T-helper 9 cell (primary cell): ENCODE measurements around the gene LRCOL1.

Experiments used
- DNase-seq: peaks from one replicate; pipeline ENCODE4 v3.0.0-alpha.2; 2020

LRCOL1 gene

GRCh38 chr12:132635076-132635955 lies 24.9 kb upstream of the LRCOL1 start:
- DNase-seq, result no peak

DNA sequence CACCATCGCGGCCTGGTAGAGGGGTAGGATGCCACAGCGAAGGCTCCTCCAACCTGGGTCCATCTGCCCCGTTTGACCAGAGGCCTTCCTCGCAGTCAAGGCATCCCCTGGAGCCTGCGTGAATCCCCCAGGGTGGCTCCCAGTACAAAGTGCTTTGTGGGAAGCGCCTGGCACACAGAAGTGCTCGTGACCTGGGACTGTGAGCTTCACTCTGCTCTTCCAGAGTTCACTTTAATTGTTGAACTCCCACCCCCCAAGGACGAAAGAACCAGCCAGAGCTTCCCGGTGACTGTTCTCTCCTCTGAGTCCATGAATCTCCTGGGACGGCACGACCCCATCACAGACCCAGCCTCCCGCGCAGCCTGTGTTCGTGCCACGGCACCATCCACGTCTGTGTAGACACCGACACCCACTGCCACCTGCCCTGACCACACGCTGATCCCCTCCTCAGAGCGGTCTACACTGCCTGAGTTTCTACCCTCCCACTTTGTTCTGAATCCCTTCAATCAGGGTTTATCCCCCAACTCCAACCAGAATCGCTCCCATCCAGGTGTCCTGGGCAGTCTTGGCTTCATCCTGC lies 24.1 kb upstream of the LRCOL1 start:
- no peak for DNase-seq

GRCh38 chr12:132633901-132634300 lies 23.5 kb upstream of the LRCOL1 start:
- DNase-seq, result no peak

- DNase-seq, result no peak
These were observed 23.0 kb upstream of the LRCOL1 start for GRCh38 chr12:132633398-132633797.

- no peak for DNase-seq
These were observed 22.3 kb upstream of the LRCOL1 start for GRCh38 chr12:132632521-132633228.

- no peak for DNase-seq
These were observed 21.3 kb upstream of the LRCOL1 start for GRCh38 chr12:132631666-132632065.

DNA sequence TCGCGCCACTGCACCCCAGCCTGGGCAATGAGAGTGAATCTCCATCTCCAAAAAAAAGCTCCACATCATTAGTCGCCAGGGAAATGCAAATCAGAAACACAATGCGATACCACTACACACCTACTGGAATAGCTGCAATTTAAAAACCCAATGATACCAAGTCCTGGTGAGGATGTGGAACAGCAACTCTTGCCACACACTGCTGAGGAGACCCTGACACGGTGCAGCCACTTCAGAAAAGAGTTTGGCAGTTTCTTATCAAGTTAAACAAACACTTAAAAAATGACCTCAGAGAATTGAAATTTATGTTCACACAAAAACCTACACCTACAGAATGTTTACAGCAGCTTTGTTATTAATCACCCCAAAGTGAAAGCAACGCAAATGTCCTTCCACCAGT lies 20.3 kb upstream of the LRCOL1 start:
- DNase-seq, result no peak

DNA sequence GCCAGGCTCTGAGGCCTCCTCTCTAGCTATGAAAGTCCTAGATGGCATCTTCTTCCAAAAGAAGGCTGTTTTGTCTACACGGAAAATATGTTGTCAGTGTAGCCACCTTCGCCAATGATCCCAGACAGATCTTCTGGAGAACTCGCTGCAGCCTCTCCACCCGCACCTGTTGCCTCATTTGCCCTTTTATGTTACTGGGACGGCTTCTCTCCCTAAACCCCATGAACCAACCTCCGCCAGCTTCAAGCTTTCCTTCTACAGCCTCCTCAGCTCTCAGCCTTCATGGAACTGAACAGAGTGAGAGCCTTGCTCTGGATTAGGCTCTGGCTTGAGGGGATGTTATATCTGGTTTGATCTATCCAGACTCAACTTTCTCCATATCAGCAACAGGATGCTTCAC lies 18.9 kb upstream of the LRCOL1 start:
- DNase-seq, result no peak

- DNase-seq, result no peak
These were observed 15.5 kb upstream of the LRCOL1 start for GRCh38 chr12:132625731-132626430.

GRCh38 chr12:132624910-132625630 lies 14.7 kb upstream of the LRCOL1 start:
- DNase-seq, result no peak

- no peak for DNase-seq
These were observed 13.9 kb upstream of the LRCOL1 start for GRCh38 chr12:132624186-132624855.

GRCh38 chr12:132623072-132623869 lies 12.9 kb upstream of the LRCOL1 start:
- DNase-seq, result no peak

DNA sequence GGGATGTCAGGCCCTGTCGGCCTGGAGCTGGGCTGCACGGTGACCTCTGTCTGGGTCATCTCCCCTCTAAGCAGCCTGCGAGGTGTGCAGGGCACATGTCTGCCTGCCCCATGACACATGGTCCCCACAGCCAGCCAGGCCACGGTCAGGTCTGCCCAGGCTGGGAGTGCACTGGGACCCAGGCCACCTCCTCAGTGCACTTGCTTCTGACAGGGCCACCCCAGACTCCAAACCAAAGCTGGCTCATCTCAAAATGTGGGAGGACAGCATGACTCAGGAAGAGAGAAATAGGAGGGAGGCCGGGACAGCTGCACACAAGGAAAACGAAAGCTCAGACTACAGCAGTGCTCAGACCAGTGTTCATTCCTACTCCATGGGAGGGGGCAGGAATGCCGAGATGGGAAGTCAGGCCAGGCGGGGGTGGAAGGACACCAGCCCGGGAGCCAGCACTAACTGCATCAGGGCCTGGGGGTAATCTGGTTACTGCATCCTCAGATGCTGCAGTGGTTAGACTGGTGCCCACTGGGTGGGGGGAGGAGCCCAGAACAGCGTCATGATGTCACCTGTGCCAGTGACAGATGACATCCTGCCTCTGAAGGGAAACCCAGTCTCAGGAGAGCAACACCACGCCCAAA lies 12.2 kb upstream of the LRCOL1 start:
- DNase-seq, result no peak

GRCh38 chr12:132621657-132622435 lies 11.5 kb upstream of the LRCOL1 start:
- no peak for DNase-seq

- DNase-seq, result no peak
These were observed 10.7 kb upstream of the LRCOL1 start for GRCh38 chr12:132620899-132621656.

GRCh38 chr12:132620113-132620898 lies 9.9 kb upstream of the LRCOL1 start:
- no peak for DNase-seq

DNA sequence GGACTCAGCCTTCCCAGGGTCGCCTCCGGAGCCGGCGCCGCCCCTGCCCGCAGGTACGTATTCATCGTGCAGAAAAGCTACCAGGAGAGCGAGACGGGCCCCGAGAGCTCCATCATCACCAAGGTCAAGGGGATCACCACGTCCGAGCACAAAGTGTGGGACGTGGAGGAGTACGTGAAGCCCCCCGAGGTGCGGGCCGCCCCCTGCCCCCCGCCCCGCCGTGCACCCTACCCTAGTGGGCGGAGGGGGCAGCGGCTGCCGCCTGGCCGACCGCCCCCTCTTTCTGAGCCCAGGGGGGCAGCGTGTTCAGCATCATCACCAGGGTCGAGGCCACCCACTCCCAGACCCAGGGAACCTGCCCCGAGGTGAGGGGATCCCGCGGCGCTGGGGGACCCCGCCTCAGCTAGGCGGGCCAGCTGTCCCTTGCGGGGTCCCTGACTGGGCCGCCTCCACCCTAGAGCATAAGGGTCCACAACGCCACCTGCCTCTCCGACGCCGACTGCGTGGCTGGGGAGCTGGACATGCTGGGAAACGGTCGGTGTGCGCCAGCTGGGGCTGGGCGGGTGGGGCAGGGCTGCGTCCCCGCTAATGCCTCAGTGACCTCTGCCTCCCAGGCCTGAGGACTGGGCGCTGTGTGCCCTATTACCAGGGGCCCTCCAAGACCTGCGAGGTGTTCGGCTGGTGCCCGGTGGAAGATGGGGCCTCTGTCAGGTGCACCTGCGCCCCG lies 9.2 kb upstream of the LRCOL1 start:
- DNase-seq, result no peak

DNA sequence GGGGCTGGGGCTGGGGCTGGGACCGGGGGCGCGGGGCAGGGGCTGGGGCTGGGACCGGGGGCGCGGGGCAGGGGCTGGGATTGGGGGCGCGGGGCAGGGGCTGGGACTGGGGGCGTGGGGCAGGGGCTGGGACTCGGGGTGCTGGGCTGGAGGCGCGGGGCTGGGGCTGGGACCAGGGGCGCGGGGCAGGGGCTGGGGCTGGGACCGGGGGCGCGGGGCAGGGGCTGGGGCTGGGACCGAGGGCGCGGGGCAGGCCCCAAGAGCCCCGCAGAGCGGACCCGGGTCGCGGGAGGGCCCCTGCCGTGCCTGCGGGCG lies 8.6 kb upstream of the LRCOL1 start:
- DNase-seq, result no peak
